SK-N-SH treated with all-trans-retinoic acid at 6 μM for 48 hours (cell line): ENCODE measurements around the gene PAOX.

Experiments used
- ATAC-seq: fragments of 200-7000 bp; cut with Tn5 transposase; 3 replicates; pipeline ENCODE4 v1.9.1; 2020; ENCODE audit warnings: mild to moderate bottlenecking, moderate library complexity
- ARNTL ChIP-seq: fragments of 450-650 bp; formaldehyde crosslinking; IDR thresholded peaks from 2 replicates; pipeline ENCODE4 v1.5.0; 2020; ENCODE audit warnings: low read depth, mild to moderate bottlenecking, moderate library complexity, borderline replicate concordance
- BACH2 ChIP-seq: fragments of 250-450 bp; sonication (Bioruptor Pico); IDR thresholded peaks from 2 replicates; pipeline ENCODE4 v1.9.0; 2021; ENCODE audit warnings: mild to moderate bottlenecking, borderline replicate concordance
- CREB5 ChIP-seq: fragments of 250-450 bp; sonication (Bioruptor Pico); IDR thresholded peaks from 2 replicates; pipeline ENCODE4 v1.5.1; 2020; ENCODE audit warnings: low read depth, mild to moderate bottlenecking, moderate library complexity
- CSDC2 ChIP-seq: fragments of 250-450 bp; sonication (Bioruptor Pico); IDR thresholded peaks from 2 replicates; pipeline ENCODE4 v1.5.0; 2020; ENCODE audit warnings: mild to moderate bottlenecking, moderate library complexity
- CSRNP3 ChIP-seq: fragments of 250-450 bp; sonication (Bioruptor Pico); IDR thresholded peaks from 2 replicates; pipeline ENCODE4 v1.5.1; 2021; ENCODE audit warnings: mild to moderate bottlenecking, moderate library complexity
- ESRRG ChIP-seq: fragments of 250-450 bp; sonication (Bioruptor Pico); IDR thresholded peaks from 2 replicates; pipeline ENCODE4 v1.6.1; 2021; ENCODE audit warnings: mild to moderate bottlenecking
- GLIS3 ChIP-seq: fragments of 250-450 bp; sonication (Bioruptor Pico); IDR thresholded peaks from 2 replicates; pipeline ENCODE4 v1.5.0; 2020; ENCODE audit warnings: mild to moderate bottlenecking, moderate library complexity
- ISL1 ChIP-seq: fragments of 250-450 bp; sonication (Bioruptor Pico); IDR thresholded peaks from 2 replicates; pipeline ENCODE4 v2.1.2; 2022; ENCODE audit warnings: mild to moderate bottlenecking, moderate library complexity
- OSR1 ChIP-seq: fragments of 250-450 bp; sonication (Bioruptor Pico); IDR thresholded peaks from 2 replicates; pipeline ENCODE4 v1.8.0; 2022; ENCODE audit warnings: moderate library complexity, mild to moderate bottlenecking, inconsistent platforms
- PATZ1 ChIP-seq: fragments of 250-450 bp; sonication (Bioruptor Pico); IDR thresholded peaks from 2 replicates; pipeline ENCODE4 v1.8.0; 2020; ENCODE audit warnings: mild to moderate bottlenecking, moderate library complexity, borderline replicate concordance
- POU6F1 ChIP-seq: fragments of 250-450 bp; sonication (Bioruptor Pico); IDR thresholded peaks from 2 replicates; pipeline ENCODE4 v1.8.0; 2021; ENCODE audit warnings: low read depth, mild to moderate bottlenecking, moderate library complexity, borderline replicate concordance
- PPARA ChIP-seq: fragments of 250-450 bp; sonication (Bioruptor Pico); IDR thresholded peaks from 2 replicates; pipeline ENCODE4 v1.5.0; 2020; ENCODE audit warnings: mild to moderate bottlenecking, borderline replicate concordance
- TCF4 ChIP-seq: fragments of 250-450 bp; sonication (Bioruptor Pico); IDR thresholded peaks from 2 replicates; pipeline ENCODE4 v1.8.0; 2021; ENCODE audit warnings: mild to moderate bottlenecking, moderate library complexity, borderline replicate concordance
- TOX ChIP-seq: fragments of 250-450 bp; sonication (Bioruptor Pico); IDR thresholded peaks from 2 replicates; pipeline ENCODE4 v1.8.0; 2021; ENCODE audit warnings: mild to moderate bottlenecking, moderate library complexity, borderline replicate concordance
- TSHZ2 ChIP-seq: fragments of 250-450 bp; sonication (Bioruptor Pico); IDR thresholded peaks from 2 replicates; pipeline ENCODE4 v1.5.0; 2020; ENCODE audit warnings: mild to moderate bottlenecking, moderate library complexity
- ZC3H10 ChIP-seq: fragments of 250-450 bp; sonication (Bioruptor Pico); IDR thresholded peaks from 2 replicates; pipeline ENCODE4 v1.5.1; 2021; ENCODE audit warnings: mild to moderate bottlenecking, moderate library complexity
- ZFP30 ChIP-seq: fragments of 450-650 bp; formaldehyde crosslinking; IDR thresholded peaks from 2 replicates; pipeline ENCODE4 v1.5.0; 2022; ENCODE audit warnings: mild to moderate bottlenecking, moderate library complexity
- ZNF565 ChIP-seq: fragments of 450-650 bp; formaldehyde crosslinking; conservative IDR thresholded peaks from 2 replicates; pipeline ENCODE4 v1.5.0; 2020; ENCODE audit warnings: low read depth, mild to moderate bottlenecking, moderate library complexity
- ZNF70 ChIP-seq: fragments of 450-650 bp; formaldehyde crosslinking; IDR thresholded peaks from 2 replicates; pipeline ENCODE4 v1.5.0; 2020; ENCODE audit warnings: mild to moderate bottlenecking, moderate library complexity
- ZNF8 ChIP-seq: fragments of 450-650 bp; formaldehyde crosslinking; IDR thresholded peaks from 2 replicates; pipeline ENCODE4 v1.5.0; 2020; ENCODE audit warnings: mild to moderate bottlenecking, moderate library complexity

Gene PAOX

GRCh38 chr10:133351408-133352318 is 27.4 kb upstream of the PAOX start:
- TF ChIP-seq POU6F1 (CRISPR knock-in tag) (no peak), ARNTL (CRISPR knock-in tag) (no peak), ZNF8 (CRISPR knock-in tag) (no peak), PPARA (CRISPR knock-in tag) (no peak), TCF4 (CRISPR knock-in tag) (no peak)
- peak; percentile 10 for ATAC-seq

GRCh38 chr10:133353202-133353959 is 25.7 kb upstream of the PAOX start:
- no peak for ATAC-seq
- TF ChIP-seq ZNF70 (CRISPR knock-in tag) (no peak), CREB5 (CRISPR knock-in tag) (no peak), GLIS3 (CRISPR knock-in tag) (no peak), TCF4 (CRISPR knock-in tag) (no peak)
- TF ChIP-seq, all 23 proteins: peak for 0

- no peak for ATAC-seq
- TF ChIP-seq ZNF565 = no peak
- TF ChIP-seq TSHZ2 (CRISPR knock-in tag) = no peak
- no peak for TF ChIP-seq ZFP30 (CRISPR knock-in tag)
- no peak for TF ChIP-seq ISL1 (CRISPR knock-in tag)
- no peak for TF ChIP-seq ARNTL (CRISPR knock-in tag)
- TF ChIP-seq CSRNP3 (CRISPR knock-in tag) = no peak
- TF ChIP-seq PATZ1 (CRISPR knock-in tag) = no peak
- TF ChIP-seq PPARA (CRISPR knock-in tag) = no peak
- no peak for TF ChIP-seq ESRRG (CRISPR knock-in tag)
- TF ChIP-seq OSR1 (CRISPR knock-in tag) = no peak
- no peak for TF ChIP-seq ZNF70 (CRISPR knock-in tag)
- no peak for TF ChIP-seq TOX (CRISPR knock-in tag)
- TF ChIP-seq BACH2 (CRISPR knock-in tag) = no peak
- TF ChIP-seq CSDC2 (CRISPR knock-in tag) = no peak
- no peak for TF ChIP-seq POU6F1 (CRISPR knock-in tag)
- TF ChIP-seq ZC3H10 (CRISPR knock-in tag) = no peak
- TF ChIP-seq, all 23 proteins: peak for 0
Measured at GRCh38 chr10:133353988-133354605, 25.0 kb upstream of the PAOX start.
